HPDE6-E6E7 (cell line): Measurements from ENCODE around the gene XYLB.
"Not testable (repeated sequence)": the region's sequence is repeated elsewhere in the genome, so short reads cannot be mapped to it uniquely, and the experiment has no call there.

ENCODE experiments used
- DNase-seq: peaks from one replicate; pipeline ENCODE4 v3.0.0; 2011; ENCODE audit warnings: missing footprints; ENCODE audit errors: extremely low spot score

XYLB gene

GRCh38 chr3:38346587-38347410 is at the start of gene XYLB:
XYLB (plus strand) TSS chr3:38346785; CDS start chr3:38346869, 84 bp downstream.
- DNase-seq, result peak; percentile 56

- not testable (repeated sequence) for DNase-seq
Observed at GRCh38 chr3:38297053-38297452, 49.5 kb upstream of the XYLB start.

GRCh38 chr3:38297537-38297936 is 49.0 kb upstream of the XYLB start:
- DNase-seq, result no peak

- no peak for DNase-seq
Observed at GRCh38 chr3:38297947-38298711, 48.5 kb upstream of the XYLB start.

GRCh38 chr3:38306941-38307340 is 39.6 kb upstream of the XYLB start:
- DNase-seq, result no peak

GRCh38 chr3:38307599-38307998 is 39.0 kb upstream of the XYLB start:
- DNase-seq, result no peak

- DNase-seq, result no peak
Observed at GRCh38 chr3:38308456-38308855, 38.1 kb upstream of the XYLB start.

GRCh38 chr3:38311476-38311875 is 35.1 kb upstream of the XYLB start:
- DNase-seq, result no peak

- no peak for DNase-seq
Observed at GRCh38 chr3:38311941-38312340, 34.6 kb upstream of the XYLB start.

GRCh38 chr3:38312356-38312755 is 34.2 kb upstream of the XYLB start:
- DNase-seq, result no peak

- no peak for DNase-seq
Observed at GRCh38 chr3:38313263-38313662, 33.3 kb upstream of the XYLB start.

- no peak for DNase-seq
Observed at GRCh38 chr3:38313695-38314094, 32.9 kb upstream of the XYLB start.

- DNase-seq, result no peak
Observed at GRCh38 chr3:38314112-38314763, 32.3 kb upstream of the XYLB start.

- no peak for DNase-seq
Observed at GRCh38 chr3:38314764-38315487, 31.7 kb upstream of the XYLB start.

GRCh38 chr3:38315488-38316230 is 30.9 kb upstream of the XYLB start:
- DNase-seq, result no peak

GRCh38 chr3:38316356-38317191 is 30.0 kb upstream of the XYLB start:
- DNase-seq, result no peak

- no peak for DNase-seq
Observed at GRCh38 chr3:38317192-38317759, 29.3 kb upstream of the XYLB start.

- DNase-seq, result no peak
Observed at GRCh38 chr3:38318766-38319671, 27.6 kb upstream of the XYLB start.

GRCh38 chr3:38320638-38321037 is 25.9 kb upstream of the XYLB start:
- not testable (repeated sequence) for DNase-seq
